GM12878 (cell line): ENCODE measurements around the gene RECQL.

ENCODE experiments used
- DPF2 ChIP-seq: fragments of 450-650 bp; IDR thresholded peaks from 2 replicates; pipeline ENCODE4 v1.6.1; 2017; ENCODE audit warnings: mild to moderate bottlenecking
- RAD21 ChIP-seq: IDR thresholded peaks from 2 replicates; pipeline ENCODE4 v1.6.1; 2011; ENCODE audit warnings: mild to moderate bottlenecking, low read depth, low read length, moderate library complexity; ENCODE audit not compliant: insufficient read depth
- TF ChIP-seq, protein P1 (sequence below): IDR thresholded peaks from 2 replicates; pipeline ENCODE4 v1.6.1; 2011; ENCODE audit warnings: mild to moderate bottlenecking, low read depth, low read length, moderate library complexity; ENCODE audit not compliant: insufficient replicate concordance

DNA sequence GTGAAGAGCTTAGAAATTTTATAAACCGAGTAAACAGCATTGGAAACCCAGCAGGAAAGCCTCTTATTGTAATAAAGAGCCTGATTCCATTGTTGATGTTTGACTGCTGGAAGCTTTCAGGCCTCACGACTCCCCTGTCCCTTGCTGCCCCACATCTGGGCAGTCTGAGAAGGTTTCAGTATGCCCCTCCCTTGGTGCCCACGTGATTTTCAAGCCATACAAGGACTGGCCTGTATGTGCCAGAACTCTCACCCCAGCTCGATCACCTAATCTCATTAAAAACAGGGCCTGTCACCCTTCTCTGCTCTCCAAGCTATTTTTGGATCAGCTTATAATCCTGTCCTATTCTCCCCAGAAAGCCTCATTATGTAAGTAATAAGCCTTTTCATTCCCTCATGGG, 71.4 kb downstream of the RECQL start:
- TF ChIP-seq DPF2, result no peak
- TF ChIP-seq, protein P1, sequence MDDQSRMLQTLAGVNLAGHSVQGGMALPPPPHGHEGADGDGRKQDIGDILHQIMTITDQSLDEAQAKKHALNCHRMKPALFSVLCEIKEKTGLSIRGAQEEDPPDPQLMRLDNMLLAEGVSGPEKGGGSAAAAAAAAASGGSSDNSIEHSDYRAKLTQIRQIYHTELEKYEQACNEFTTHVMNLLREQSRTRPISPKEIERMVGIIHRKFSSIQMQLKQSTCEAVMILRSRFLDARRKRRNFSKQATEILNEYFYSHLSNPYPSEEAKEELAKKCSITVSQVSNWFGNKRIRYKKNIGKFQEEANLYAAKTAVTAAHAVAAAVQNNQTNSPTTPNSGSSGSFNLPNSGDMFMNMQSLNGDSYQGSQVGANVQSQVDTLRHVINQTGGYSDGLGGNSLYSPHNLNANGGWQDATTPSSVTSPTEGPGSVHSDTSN, result no peak
- TF ChIP-seq RAD21, result no peak
